ENCODE data around the gene UBXN1.
"Not testable (repeated sequence)": the region's sequence is repeated elsewhere in the genome, so short reads cannot be mapped to it uniquely, and the experiment has no call there.

Gene UBXN1

GRCh38 chr11:62708793-62709192 is 29.9 kb upstream of the UBXN1 start:
- peak overlapping the region; percentile 98 for H3K27ac ChIP-seq
- peak overlapping the region; percentile 92 for H3K9ac ChIP-seq
- H4K20me1 ChIP-seq, result no peaks in the 10 kb centered on the region
- H3K27me3 ChIP-seq, result no peaks in the 10 kb centered on the region
- H3K4me3 ChIP-seq, result peak overlapping the region; percentile 69
- peaks cover 51% of the 10 kb centered on the region for H3K4me1 ChIP-seq
- no peak for TF ChIP-seq Cebpa-rat (IDR thresholded peaks at IDR 0.05)
- H3K4me2 ChIP-seq, result peak overlapping the region; percentile 99
- H3K36me3 ChIP-seq, result peaks cover 43% of the 10 kb centered on the region
- no peaks in the 10 kb centered on the region for H3K9me3 ChIP-seq

- Histone ChIP-seq H3K4me1 (peaks cover 51% of the 10 kb centered on the region), H3K27ac (peak overlapping the region; percentile 98), H3K27me3 (no peaks in the 10 kb centered on the region), H3K9me3 (no peaks in the 10 kb centered on the region), H3K4me2 (peak overlapping the region; percentile 99), H4K20me1 (no peaks in the 10 kb centered on the region), H3K9ac (peak overlapping the region; percentile 92), H3K4me3 (peak overlapping the region; percentile 69), H3K36me3 (peaks cover 43% of the 10 kb centered on the region)
- TF ChIP-seq Cebpa-rat (IDR thresholded peaks at IDR 0.05), result no peak
Observed at GRCh38 chr11:62708392-62708791, 29.5 kb upstream of the UBXN1 start.

- H3K36me3 ChIP-seq, result peaks cover 41% of the 10 kb centered on the region
Observed at GRCh38 chr11:62707277-62707861, 28.5 kb upstream of the UBXN1 start, which contains the start of the genes BSCL2 and GNG3. Gene BSCL2, minus strand, starts transcription at chr11:62707424. Its CDS starts 229 bp downstream, at chr11:62707195. Gene GNG3, plus strand, starts transcription at chr11:62707676. Its CDS starts 620 bp downstream, at chr11:62708296.

GRCh38 chr11:62706850-62707247 is 28.0 kb upstream of the UBXN1 start:
- H3K36me3 ChIP-seq, result peaks cover 41% of the 10 kb centered on the region
- no peak for TF ChIP-seq Cebpa-rat (IDR thresholded peaks at IDR 0.05)
- peak overlapping the region; percentile 56; the same call in 1 of the 2 replicates for H3K27ac ChIP-seq
- H4K20me1 ChIP-seq, result no peaks in the 10 kb centered on the region
- H3K9me3 ChIP-seq, result no peaks in the 10 kb centered on the region
- peak overlapping the region; percentile 99 for H3K4me2 ChIP-seq
- peak overlapping the region; percentile 76 for H3K4me3 ChIP-seq
- peak overlapping the region; percentile 67; the same call in 1 of the 2 replicates for H3K9ac ChIP-seq
- peaks cover 51% of the 10 kb centered on the region for H3K4me1 ChIP-seq
- no peaks in the 10 kb centered on the region for H3K27me3 ChIP-seq

More at GRCh38 chr11:62707277-62707861, 28.5 kb upstream of the UBXN1 start, which contains the start of the genes BSCL2 and GNG3:
- Histone ChIP-seq H3K9ac (peak within 1 kb of the TSS; percentile 92), H4K20me1 (no peaks in the 10 kb centered on the region), H3K4me1 (peaks cover 51% of the 10 kb centered on the region), H3K9me3 (no peaks in the 10 kb centered on the region), H3K27me3 (no peaks in the 10 kb centered on the region), H3K4me2 (peak within 1 kb of the TSS; percentile 99), H3K4me3 (peak within 1 kb of the TSS; percentile 76), H3K27ac (peak within 1 kb of the TSS; percentile 98)
- TF ChIP-seq Cebpa-rat (IDR thresholded peaks at IDR 0.05), result no peak

GRCh38 chr11:62705880-62706849 is 27.3 kb upstream of the UBXN1 start:
- Histone ChIP-seq H3K4me2 (peak overlapping the region; percentile 99), H3K36me3 (peaks cover 41% of the 10 kb centered on the region), H3K4me3 (peak overlapping the region; percentile 76), H3K27me3 (no peaks in the 10 kb centered on the region), H3K9me3 (no peaks in the 10 kb centered on the region), H3K4me1 (peaks cover 51% of the 10 kb centered on the region), H4K20me1 (no peaks in the 10 kb centered on the region), H3K9ac (peak overlapping the region; percentile 72), H3K27ac (peak overlapping the region; percentile 56)
- TF ChIP-seq Cebpa-rat (IDR thresholded peaks at IDR 0.05), result no peak

GRCh38 chr11:62705413-62705812 is 26.5 kb upstream of the UBXN1 start:
- Histone ChIP-seq H3K9ac (peak overlapping the region; percentile 72), H3K27me3 (no peaks in the 10 kb centered on the region), H4K20me1 (no peaks in the 10 kb centered on the region), H3K36me3 (peaks cover 41% of the 10 kb centered on the region), H3K27ac (peak overlapping the region; percentile 38), H3K4me2 (peak overlapping the region; percentile 99), H3K4me1 (peaks cover 49% of the 10 kb centered on the region), H3K9me3 (no peaks in the 10 kb centered on the region), H3K4me3 (peak overlapping the region; percentile 76)
- TF ChIP-seq Cebpa-rat (IDR thresholded peaks at IDR 0.05), result no peak

- H3K9me3 ChIP-seq, H3K9ac ChIP-seq, H3K4me2 ChIP-seq: not testable (repeated sequence)
Observed at GRCh38 chr11:62703921-62704320, 25.0 kb upstream of the UBXN1 start.

GRCh38 chr11:62702246-62702645 is 23.4 kb upstream of the UBXN1 start:
- Histone ChIP-seq H4K20me1 (no peaks in the 10 kb centered on the region), H3K27me3 (no peaks in the 10 kb centered on the region), H3K9ac (no peak overlapping the region), H3K4me2 (no peak overlapping the region), H3K27ac (no peak overlapping the region), H3K4me3 (no peak overlapping the region), H3K9me3 (no peaks in the 10 kb centered on the region), H3K4me1 (peaks cover 23% of the 10 kb centered on the region), H3K36me3 (peaks cover 58% of the 10 kb centered on the region)
- TF ChIP-seq Cebpa-rat (IDR thresholded peaks at IDR 0.05), result no peak

More at GRCh38 chr11:62703921-62704320, 25.0 kb upstream of the UBXN1 start:
- Histone ChIP-seq H3K36me3 (peaks cover 52% of the 10 kb centered on the region), H3K4me1 (peaks cover 40% of the 10 kb centered on the region)
- not testable (repeated sequence) for H4K20me1 ChIP-seq, H3K4me3 ChIP-seq, H3K27me3 ChIP-seq, H3K27ac ChIP-seq

GRCh38 chr11:62694455-62695167 is 15.7 kb upstream of the UBXN1 start:
- peaks cover 63% of the 10 kb centered on the region for H3K36me3 ChIP-seq
- no peak overlapping the region for H3K9ac ChIP-seq
- no peak overlapping the region for H3K4me2 ChIP-seq
- H4K20me1 ChIP-seq, result no peaks in the 10 kb centered on the region
- H3K9me3 ChIP-seq, result no peaks in the 10 kb centered on the region
- H3K27ac ChIP-seq, result no peak overlapping the region
- no peak overlapping the region for H3K4me3 ChIP-seq
- H3K4me1 ChIP-seq, result 0 out of 2 replicates have a peak, but pooled peaks cover 7% of the 10 kb centered on the region
- no peaks in the 10 kb centered on the region for H3K27me3 ChIP-seq
- TF ChIP-seq Cebpa-rat (IDR thresholded peaks at IDR 0.05), result no peak

GRCh38 chr11:62693624-62694023 is 14.8 kb upstream of the UBXN1 start:
- not testable (repeated sequence) for H3K4me3 ChIP-seq, H3K4me1 ChIP-seq, H3K4me2 ChIP-seq, H3K9ac ChIP-seq, H3K27me3 ChIP-seq, H3K9me3 ChIP-seq, H3K27ac ChIP-seq, H4K20me1 ChIP-seq
- peaks cover 59% of the 10 kb centered on the region for H3K36me3 ChIP-seq
